Caco-2 (cell line): ENCODE data around the gene SEZ6. TPM values are rescaled to one million over a fixed set of nuclear protein-coding genes. Genes with fewer than 3 reads are reported as not detected.

Source experiments
- BruUV-seq: library from RNA; stranded (reverse); fragments of 400-500 nt; replicated peaks from 2 replicates; lab custom pipeline; 2021; lab: Mats Ljungman, UMichigan
- CTCF ChIA-PET: fragments of 300-600 bp; sonication (Branson Sonifier 250); formaldehyde crosslinking; loops from one replicate; lab custom pipeline; 2022; ENCODE audit warnings: antibody characterized with exemption; lab: Charles Lee
- POLR2A ChIA-PET: fragments of 300-600 bp; sonication (Branson Sonifier 250); formaldehyde crosslinking; loops from one replicate; lab custom pipeline; 2022; ENCODE audit warnings: antibody characterized with exemption; lab: Charles Lee
- DNase-seq, 2 experiments: peaks; one replicate each; pipeline versions ENCODE4 v3.0.0 to v3.0.0-alpha.2; 2020 to 2022
- H3K27me3 ChIP-seq: replicated peaks from 2 replicates; pipeline ENCODE4 v1.6.0; 2011; ENCODE audit warnings: low read length; ENCODE audit not compliant: control insufficient read depth, insufficient read depth
- H3K36me3 ChIP-seq: 2 replicates; pipeline ENCODE4 v1.5.1; 2011; ENCODE audit warnings: low read length; ENCODE audit not compliant: control insufficient read depth, insufficient read depth
- H3K4me1 ChIP-seq: fragments of 250-450 bp; sonication (Bioruptor Pico); 2 replicates; pipeline ENCODE4 v1.5.1; 2020; ENCODE audit warnings: mild to moderate bottlenecking
- H3K4me3 ChIP-seq: 2 replicates; pipeline ENCODE4 v1.5.1; 2011; ENCODE audit warnings: low read depth, mild to moderate bottlenecking, control low read depth, low read length
- H3K9me3 ChIP-seq: fragments of 250-450 bp; sonication (Bioruptor Pico); 2 replicates; pipeline ENCODE4 v1.5.1; 2020; ENCODE audit warnings: mild to moderate bottlenecking, moderate library complexity
- H3K27ac Mint-ChIP-seq: one replicate; pipeline ENCODE4 v1.8.0; 2022; ENCODE audit warnings: mixed read lengths; ENCODE audit not compliant: unreplicated experiment
- H3K27me3 Mint-ChIP-seq: one replicate; pipeline ENCODE4 v1.8.0; 2022; ENCODE audit warnings: mixed read lengths; ENCODE audit not compliant: insufficient read depth, unreplicated experiment
- H3K36me3 Mint-ChIP-seq: one replicate; pipeline ENCODE4 v1.8.0; 2022; ENCODE audit warnings: mild to moderate bottlenecking, mixed read lengths; ENCODE audit not compliant: insufficient read depth, unreplicated experiment
- H3K4me1 Mint-ChIP-seq: one replicate; pipeline ENCODE4 v1.8.0; 2022; ENCODE audit warnings: low read depth, mixed read lengths; ENCODE audit not compliant: unreplicated experiment
- H3K4me3 Mint-ChIP-seq: one replicate; pipeline ENCODE4 v1.8.0; 2022; ENCODE audit warnings: mild to moderate bottlenecking, moderate library complexity, mixed read lengths; ENCODE audit not compliant: unreplicated experiment
- H3K9me3 Mint-ChIP-seq: one replicate; pipeline ENCODE4 v1.8.0; 2022; ENCODE audit warnings: mixed read lengths; ENCODE audit not compliant: unreplicated experiment
- intact Hi-C: fragments of 100-400 bp; cut with micrococcal nuclease; formaldehyde crosslinking; loops from one replicate; pipeline ENCODE4 v1.10.0; 2022; ENCODE audit not compliant: unreplicated experiment
- total RNA-seq: library from RNA; stranded (reverse); gene quantifications from 2 replicates; pipeline ENCODE4 v1.2.3, GENCODE V29; 2022
- TF ChIP-seq, protein P1 (sequence below), 2 experiments: fragments of 200-600 bp in 1 of 2; IDR thresholded peaks; 1 replicate in 1 of 2; 2 replicates in 1 of 2; pipeline versions ENCODE4 v1.5.1 to v1.8.0; 2011 to 2022; ENCODE audit warnings: antibody characterized with exemption in 1 of 2, control low read depth in 1 of 2, inconsistent platforms in 1 of 2, low read depth in 1 of 2, low read length in 1 of 2, mild to moderate bottlenecking in 1 of 2, moderate library complexity in 1 of 2; ENCODE audit not compliant: insufficient read depth in 1 of 2, severe bottlenecking in 1 of 2, unreplicated experiment in 1 of 2

SEZ6 gene
- total RNA-seq, 1 experiment from 2014 or later = not detected

GRCh38 chr17:28967221-28968135, 38.4 kb downstream of the SEZ6 start:
- no peak for DNase-seq
- H3K4me3 ChIP-seq = no peak overlapping the region
- CTCF ChIA-PET = interaction anchor here (0.7 to 1.1 kb wide), 3 partner anchors 145 to 150 kb away, joined by 3 to 6 read pairs (median 4); no protein-coding TSS in a partner anchor
- H3K4me1 Mint-ChIP-seq = peaks cover 7% of the 10 kb centered on the region
- intact Hi-C loops = no loop called here
- H3K27me3 ChIP-seq = no peaks in the 10 kb centered on the region
- no peaks in the 10 kb centered on the region for H3K36me3 ChIP-seq
- peaks cover 4% of the 10 kb centered on the region for H3K27me3 Mint-ChIP-seq
- peaks cover 8% of the 10 kb centered on the region; the same call in 1 of the 2 replicates for H3K4me1 ChIP-seq
- no peaks in the 10 kb centered on the region for H3K9me3 Mint-ChIP-seq
- H3K9me3 ChIP-seq = no peaks in the 10 kb centered on the region
- no peak overlapping the region for H3K4me3 Mint-ChIP-seq
- TF ChIP-seq, protein P1, sequence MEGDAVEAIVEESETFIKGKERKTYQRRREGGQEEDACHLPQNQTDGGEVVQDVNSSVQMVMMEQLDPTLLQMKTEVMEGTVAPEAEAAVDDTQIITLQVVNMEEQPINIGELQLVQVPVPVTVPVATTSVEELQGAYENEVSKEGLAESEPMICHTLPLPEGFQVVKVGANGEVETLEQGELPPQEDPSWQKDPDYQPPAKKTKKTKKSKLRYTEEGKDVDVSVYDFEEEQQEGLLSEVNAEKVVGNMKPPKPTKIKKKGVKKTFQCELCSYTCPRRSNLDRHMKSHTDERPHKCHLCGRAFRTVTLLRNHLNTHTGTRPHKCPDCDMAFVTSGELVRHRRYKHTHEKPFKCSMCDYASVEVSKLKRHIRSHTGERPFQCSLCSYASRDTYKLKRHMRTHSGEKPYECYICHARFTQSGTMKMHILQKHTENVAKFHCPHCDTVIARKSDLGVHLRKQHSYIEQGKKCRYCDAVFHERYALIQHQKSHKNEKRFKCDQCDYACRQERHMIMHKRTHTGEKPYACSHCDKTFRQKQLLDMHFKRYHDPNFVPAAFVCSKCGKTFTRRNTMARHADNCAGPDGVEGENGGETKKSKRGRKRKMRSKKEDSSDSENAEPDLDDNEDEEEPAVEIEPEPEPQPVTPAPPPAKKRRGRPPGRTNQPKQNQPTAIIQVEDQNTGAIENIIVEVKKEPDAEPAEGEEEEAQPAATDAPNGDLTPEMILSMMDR (IDR thresholded peaks at IDR 0.05; ENCODE audit: insufficient read depth in 1 of 2, low read depth in 1 of 2, low read length in 1 of 2, severe bottlenecking in 1 of 2, unreplicated experiment in 1 of 2) = no peak
- no peak overlapping the region for H3K27ac Mint-ChIP-seq
- H3K36me3 Mint-ChIP-seq = no peaks in the 10 kb centered on the region
- BruUV-seq = no TSS peak
- POLR2A ChIA-PET = interaction anchor here (0.5 kb wide), 1 partner anchor 16 kb away, joined by 3 read pairs; the partner anchor contains the start of gene PHF12

DNA sequence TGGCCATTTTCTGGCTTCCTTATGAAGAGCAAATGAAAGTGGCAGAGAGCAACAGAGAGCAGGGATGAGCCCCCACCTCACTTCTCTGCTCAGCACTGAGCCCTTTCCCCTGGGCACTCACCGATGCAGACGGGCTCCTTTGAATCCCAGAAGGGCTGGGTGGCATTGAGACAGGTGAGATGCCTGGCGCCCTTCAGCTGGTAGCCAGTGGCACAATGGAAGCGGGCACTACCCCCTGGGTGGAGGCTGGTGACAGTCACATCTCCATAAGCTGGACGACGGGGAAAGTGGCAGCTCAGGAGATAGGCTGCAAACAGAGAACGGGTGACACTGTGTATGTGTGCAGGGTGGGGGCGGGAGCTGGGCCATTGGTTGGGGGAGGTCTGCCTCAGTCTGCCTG, 42.0 kb downstream of the SEZ6 start:
- CTCF ChIA-PET = interaction anchor here (0.5 to 3.7 kb wide), 6 partner anchors 10 to 151 kb away, joined by 3 to 261 read pairs (median 4); partner anchors contain the start of gene PHF12
- no peaks in the 10 kb centered on the region for H3K36me3 Mint-ChIP-seq
- intact Hi-C loops = no loop called here
- Histone ChIP-seq H3K27me3 (no peaks in the 10 kb centered on the region), H3K36me3 (no peaks in the 10 kb centered on the region), H3K4me1 (peaks cover 8% of the 10 kb centered on the region; the same call in 1 of the 2 replicates), H3K9me3 (no peaks in the 10 kb centered on the region), H3K4me3 (no peak overlapping the region)
- H3K27ac Mint-ChIP-seq = no peak overlapping the region
- no peak overlapping the region for H3K4me3 Mint-ChIP-seq
- TF ChIP-seq, protein P1 (IDR thresholded peaks at IDR 0.05; ENCODE audit: insufficient read depth in 1 of 2, low read depth in 1 of 2, low read length in 1 of 2, severe bottlenecking in 1 of 2, unreplicated experiment in 1 of 2) = no peak
- BruUV-seq = no TSS peak
- peaks cover 5% of the 10 kb centered on the region for H3K4me1 Mint-ChIP-seq
- peaks cover 4% of the 10 kb centered on the region for H3K27me3 Mint-ChIP-seq
- no peaks in the 10 kb centered on the region for H3K9me3 Mint-ChIP-seq
- POLR2A ChIA-PET = interaction anchor here (0.7 kb wide), 1 partner anchor 152 kb away, joined by 11 read pairs; no protein-coding TSS in a partner anchor
- no peak for DNase-seq

- Mint-ChIP-seq H3K9me3 (no peaks in the 10 kb centered on the region), H3K4me1 (peaks cover 5% of the 10 kb centered on the region), H3K36me3 (no peaks in the 10 kb centered on the region), H3K27ac (no peak overlapping the region), H3K27me3 (peaks cover 4% of the 10 kb centered on the region), H3K4me3 (no peak overlapping the region)
- intact Hi-C loops = no loop called here
- POLR2A ChIA-PET = no interaction called here
- Histone ChIP-seq H3K4me1 (peaks cover 5% of the 10 kb centered on the region; the same call in 1 of the 2 replicates), H3K36me3 (no peaks in the 10 kb centered on the region), H3K9me3 (no peaks in the 10 kb centered on the region), H3K4me3 (no peak overlapping the region), H3K27me3 (no peaks in the 10 kb centered on the region)
- DNase-seq = no peak
- TF ChIP-seq, protein P1 (IDR thresholded peaks at IDR 0.05; ENCODE audit: insufficient read depth in 1 of 2, low read depth in 1 of 2, low read length in 1 of 2, severe bottlenecking in 1 of 2, unreplicated experiment in 1 of 2) = no peak
- BruUV-seq = no TSS peak
- CTCF ChIA-PET = interaction anchor here (0.7 to 3.7 kb wide), 4 partner anchors 11 to 547 kb away, joined by 5 to 261 read pairs (median 5); partner anchors contain the start of gene PHF12
Observed at GRCh38 chr17:28963055-28963611, 42.7 kb downstream of the SEZ6 start.
